IPS-20b (cell line): ENCODE data around the gene NOD1.
"Not testable (repeated sequence)": the region's sequence is repeated elsewhere in the genome, so short reads cannot be mapped to it uniquely, and the experiment has no call there.

ENCODE experiments used
- H3K27ac ChIP-seq: one replicate; pipeline ENCODE4 v1.5.1; 2013; ENCODE audit warnings: low read length
- H3K27me3 ChIP-seq: 2 replicates; pipeline ENCODE4 v1.6.1; 2013; ENCODE audit warnings: mild to moderate bottlenecking, low read length, inconsistent platforms; ENCODE audit not compliant: insufficient read depth
- H3K36me3 ChIP-seq: 2 replicates; pipeline ENCODE4 v1.6.1; 2013; ENCODE audit warnings: low read depth, mild to moderate bottlenecking, inconsistent platforms, low read length, moderate library complexity; ENCODE audit not compliant: insufficient read depth
- H3K4me1 ChIP-seq: 2 replicates; pipeline ENCODE4 v1.6.1; 2013; ENCODE audit warnings: mild to moderate bottlenecking, control low read depth, inconsistent platforms, low read length, moderate library complexity; ENCODE audit not compliant: insufficient read depth
- H3K4me3 ChIP-seq: 2 replicates; pipeline ENCODE4 v1.5.1; 2013; ENCODE audit warnings: mild to moderate bottlenecking, low read length, inconsistent platforms
- H3K9ac ChIP-seq: 2 replicates; pipeline ENCODE4 v1.6.1; 2013; ENCODE audit warnings: low read depth, mild to moderate bottlenecking, inconsistent platforms, low read length, moderate library complexity
- H3K9me3 ChIP-seq: 2 replicates; pipeline ENCODE4 v1.6.1; 2013; ENCODE audit warnings: mild to moderate bottlenecking, low read depth, low read length, inconsistent platforms; ENCODE audit not compliant: insufficient read depth

Gene NOD1, protein sequence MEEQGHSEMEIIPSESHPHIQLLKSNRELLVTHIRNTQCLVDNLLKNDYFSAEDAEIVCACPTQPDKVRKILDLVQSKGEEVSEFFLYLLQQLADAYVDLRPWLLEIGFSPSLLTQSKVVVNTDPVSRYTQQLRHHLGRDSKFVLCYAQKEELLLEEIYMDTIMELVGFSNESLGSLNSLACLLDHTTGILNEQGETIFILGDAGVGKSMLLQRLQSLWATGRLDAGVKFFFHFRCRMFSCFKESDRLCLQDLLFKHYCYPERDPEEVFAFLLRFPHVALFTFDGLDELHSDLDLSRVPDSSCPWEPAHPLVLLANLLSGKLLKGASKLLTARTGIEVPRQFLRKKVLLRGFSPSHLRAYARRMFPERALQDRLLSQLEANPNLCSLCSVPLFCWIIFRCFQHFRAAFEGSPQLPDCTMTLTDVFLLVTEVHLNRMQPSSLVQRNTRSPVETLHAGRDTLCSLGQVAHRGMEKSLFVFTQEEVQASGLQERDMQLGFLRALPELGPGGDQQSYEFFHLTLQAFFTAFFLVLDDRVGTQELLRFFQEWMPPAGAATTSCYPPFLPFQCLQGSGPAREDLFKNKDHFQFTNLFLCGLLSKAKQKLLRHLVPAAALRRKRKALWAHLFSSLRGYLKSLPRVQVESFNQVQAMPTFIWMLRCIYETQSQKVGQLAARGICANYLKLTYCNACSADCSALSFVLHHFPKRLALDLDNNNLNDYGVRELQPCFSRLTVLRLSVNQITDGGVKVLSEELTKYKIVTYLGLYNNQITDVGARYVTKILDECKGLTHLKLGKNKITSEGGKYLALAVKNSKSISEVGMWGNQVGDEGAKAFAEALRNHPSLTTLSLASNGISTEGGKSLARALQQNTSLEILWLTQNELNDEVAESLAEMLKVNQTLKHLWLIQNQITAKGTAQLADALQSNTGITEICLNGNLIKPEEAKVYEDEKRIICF

DNA sequence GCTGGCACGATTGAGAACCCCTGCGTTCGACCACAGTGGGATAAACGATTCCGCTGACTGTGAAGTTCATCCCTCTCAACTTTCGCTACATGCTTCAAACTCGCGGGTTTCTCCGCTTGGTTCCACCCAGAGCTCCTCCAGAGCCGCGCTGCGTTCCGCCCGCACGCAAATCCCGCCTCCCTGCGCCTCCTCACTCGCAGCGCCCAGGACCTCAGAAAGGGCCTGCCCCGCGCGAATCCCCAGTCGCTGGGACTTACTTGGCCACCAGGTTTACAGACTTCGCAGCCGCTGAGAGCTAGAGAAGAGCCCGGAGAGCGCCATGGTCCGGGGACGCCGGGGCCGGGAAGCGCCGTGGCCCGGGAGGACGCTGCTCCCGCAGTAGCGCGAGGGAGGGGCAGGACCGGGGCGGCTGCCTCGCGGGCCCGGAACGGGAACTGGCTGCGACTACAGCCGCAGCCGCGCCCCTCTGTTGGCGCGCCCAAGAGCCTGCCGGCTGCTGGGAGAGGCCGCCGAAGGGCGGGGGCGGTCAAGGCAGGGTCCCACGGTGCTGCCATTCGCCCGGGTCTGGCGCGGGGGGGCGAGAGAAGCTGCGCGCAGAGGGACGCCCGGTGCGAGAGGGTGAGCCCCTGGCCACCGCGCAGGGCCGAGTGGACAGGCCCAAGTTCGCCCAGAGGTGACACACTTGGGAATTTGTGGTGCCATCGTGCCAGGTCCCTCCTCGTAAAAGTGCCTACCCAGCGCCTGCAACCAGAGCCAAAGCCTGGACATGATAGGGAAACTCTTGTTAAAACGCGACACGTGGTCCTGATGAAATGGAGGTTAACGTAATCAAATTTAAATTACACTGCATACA lies at the start of gene NOD1:
Gene NOD1, minus strand, starts transcription at position 436 of the 853 bp plus-strand sequence. CDS start 21,863 bp downstream, outside the sequence.
- H3K27me3 ChIP-seq = peaks cover 31% of the 10 kb centered on the region
- H3K9ac ChIP-seq = peak within 1 kb of the TSS; percentile 81
- no peaks in the 10 kb centered on the region for H3K9me3 ChIP-seq
- no peak within 1 kb of the TSS for H3K27ac ChIP-seq
- H3K4me1 ChIP-seq = no peaks in the 10 kb centered on the region; the same call in 1 of the 2 replicates
- H3K4me3 ChIP-seq = peak within 1 kb of the TSS; percentile 86
- H3K36me3 ChIP-seq = no peaks in the 10 kb centered on the region

DNA sequence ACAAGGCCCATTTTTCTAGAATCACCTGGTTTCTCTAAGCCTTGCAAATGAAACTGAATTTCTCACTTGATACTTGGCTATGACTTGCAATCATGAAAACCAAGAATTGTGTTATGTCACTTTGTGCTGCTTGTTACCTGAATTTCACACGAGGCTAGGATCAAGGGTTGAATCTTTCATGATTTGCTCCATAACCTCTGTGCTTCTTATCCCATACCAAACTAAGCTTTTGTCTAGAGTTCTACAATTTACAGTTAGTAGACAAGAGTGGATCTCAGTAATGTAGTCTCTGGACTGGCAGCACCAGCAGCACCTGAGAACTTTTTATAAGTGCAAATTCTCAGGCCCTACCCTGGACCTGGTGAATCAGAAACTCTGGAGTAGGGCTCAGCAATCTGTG lies 48.7 kb upstream of the NOD1 start:
- H3K9me3 ChIP-seq = not testable (repeated sequence)

DNA sequence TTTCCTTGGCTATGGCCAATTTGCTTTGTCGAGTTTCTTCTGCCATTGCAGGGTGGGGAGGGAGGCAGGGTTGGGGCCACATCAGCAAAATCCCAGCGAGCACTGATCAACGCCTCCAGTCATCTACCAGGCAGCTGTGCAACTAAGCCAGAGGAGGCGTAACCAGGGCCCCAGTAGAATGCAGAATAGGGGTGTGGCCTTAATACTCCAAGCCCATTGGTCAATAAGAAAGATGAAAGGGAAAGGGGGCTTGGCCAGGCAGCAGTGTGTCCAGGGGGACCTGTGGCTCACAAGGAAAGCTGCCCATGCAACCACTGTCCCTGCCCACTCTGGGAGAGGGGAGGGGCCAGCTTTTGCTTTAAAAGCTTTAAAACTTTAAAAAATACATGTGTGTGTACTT lies 47.6 kb upstream of the NOD1 start:
- no peaks in the 10 kb centered on the region for H3K9me3 ChIP-seq
- no peaks in the 10 kb centered on the region for H3K36me3 ChIP-seq
- H3K27me3 ChIP-seq = no peaks in the 10 kb centered on the region
- H3K27ac ChIP-seq = no peak overlapping the region
- H3K4me3 ChIP-seq = no peak overlapping the region
- no peak overlapping the region for H3K9ac ChIP-seq
- no peaks in the 10 kb centered on the region for H3K4me1 ChIP-seq

More for the DNA sequence above, 48.7 kb upstream of the NOD1 start:
- not testable (repeated sequence) for H3K4me3 ChIP-seq, H3K4me1 ChIP-seq, H3K27me3 ChIP-seq, H3K27ac ChIP-seq, H3K9ac ChIP-seq, H3K36me3 ChIP-seq

DNA sequence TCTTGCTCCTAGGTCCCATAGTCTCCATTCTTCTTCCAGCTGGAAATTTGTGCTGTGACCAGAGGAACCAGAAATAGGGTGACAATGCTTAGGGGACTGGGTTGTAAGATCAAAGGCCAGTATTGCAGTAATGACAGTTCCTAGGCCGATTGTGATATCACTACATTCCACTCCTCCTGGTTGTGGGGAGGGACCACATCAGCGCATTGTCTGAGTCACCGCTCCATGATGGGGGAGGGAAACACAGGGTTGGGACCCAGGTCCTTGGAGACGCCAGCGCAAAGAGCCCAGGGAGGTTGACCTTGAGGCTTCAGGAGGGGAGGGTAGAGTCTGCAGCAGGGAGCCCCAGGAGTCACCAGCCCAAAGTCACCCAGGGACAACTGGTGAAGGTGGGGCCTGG lies 46.8 kb upstream of the NOD1 start:
- H3K36me3 ChIP-seq = no peaks in the 10 kb centered on the region
- no peak overlapping the region for H3K9ac ChIP-seq
- no peaks in the 10 kb centered on the region for H3K4me1 ChIP-seq
- H3K27ac ChIP-seq = no peak overlapping the region
- H3K4me3 ChIP-seq = no peak overlapping the region
- H3K27me3 ChIP-seq = no peaks in the 10 kb centered on the region
- H3K9me3 ChIP-seq = no peaks in the 10 kb centered on the region

DNA sequence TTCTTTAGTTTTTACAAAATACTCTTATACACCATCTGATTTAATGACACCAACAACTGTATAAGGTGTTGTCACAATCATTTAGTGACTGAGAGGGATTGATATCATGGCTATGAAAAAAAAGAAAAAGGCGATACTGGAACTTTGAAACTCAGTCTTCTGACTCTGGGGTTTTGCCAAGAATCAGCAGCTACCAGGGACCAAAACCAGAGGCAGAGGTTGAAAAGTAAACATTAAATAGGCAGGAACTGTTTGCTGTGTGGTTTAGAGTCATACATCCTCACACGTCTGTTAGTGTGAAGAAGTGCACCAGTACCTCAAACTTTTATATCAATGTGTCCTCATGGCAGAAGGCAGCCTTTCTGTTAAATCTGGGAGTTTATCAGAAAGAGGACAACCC lies 46.0 kb upstream of the NOD1 start:
- Histone ChIP-seq H3K4me3 (no peak overlapping the region), H3K27me3 (no peaks in the 10 kb centered on the region), H3K4me1 (no peaks in the 10 kb centered on the region), H3K27ac (no peak overlapping the region), H3K9ac (no peak overlapping the region), H3K9me3 (no peaks in the 10 kb centered on the region), H3K36me3 (no peaks in the 10 kb centered on the region)

DNA sequence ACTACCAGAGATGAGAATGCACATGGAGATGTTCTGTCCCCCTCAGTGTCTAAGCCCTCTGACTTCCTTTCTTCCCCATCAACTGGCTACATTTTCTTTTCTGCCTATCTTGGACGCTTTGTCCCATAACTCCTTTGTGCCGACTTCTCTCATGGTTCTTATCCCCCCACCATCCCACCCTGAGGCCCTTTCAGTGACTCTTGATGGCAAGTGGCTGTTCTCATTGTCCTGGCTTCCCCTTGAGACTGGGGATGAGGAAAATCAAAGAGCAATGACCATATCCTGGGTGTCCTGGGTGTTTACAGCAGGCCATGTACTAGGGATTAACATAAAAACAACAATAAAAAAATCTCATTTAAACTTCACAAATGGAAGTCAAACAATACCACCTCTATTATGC lies 44.9 kb upstream of the NOD1 start:
- no peak overlapping the region for H3K27ac ChIP-seq
- H3K4me3 ChIP-seq = no peak overlapping the region

DNA sequence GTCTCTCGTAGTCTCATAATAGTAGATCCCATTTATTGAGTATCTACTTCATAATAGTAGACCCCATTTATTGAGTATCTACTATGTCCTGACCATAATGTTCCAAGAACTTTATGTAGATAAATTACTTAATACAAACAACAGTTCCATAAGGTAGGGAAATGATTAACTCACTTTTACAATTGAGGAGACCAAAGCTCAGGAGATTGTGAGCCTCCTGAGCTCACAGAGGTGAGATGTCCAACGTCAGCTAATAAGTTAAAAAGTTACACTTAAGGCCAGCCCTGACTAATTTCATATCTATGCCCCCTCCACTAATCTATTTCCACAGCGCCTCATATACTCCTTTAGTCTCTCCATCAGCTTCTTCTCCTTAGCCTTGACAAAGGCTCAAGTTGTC lies 43.6 kb upstream of the NOD1 start:
- no peaks in the 10 kb centered on the region for H3K9me3 ChIP-seq
- H3K4me1 ChIP-seq = no peaks in the 10 kb centered on the region
- H3K9ac ChIP-seq = no peak overlapping the region
- H3K27me3 ChIP-seq = no peaks in the 10 kb centered on the region
- no peak overlapping the region for H3K27ac ChIP-seq
- no peaks in the 10 kb centered on the region for H3K36me3 ChIP-seq
- no peak overlapping the region for H3K4me3 ChIP-seq

More for the DNA sequence above, 44.9 kb upstream of the NOD1 start:
- Histone ChIP-seq H3K4me1 (no peaks in the 10 kb centered on the region), H3K36me3 (no peaks in the 10 kb centered on the region), H3K27me3 (no peaks in the 10 kb centered on the region), H3K9me3 (no peaks in the 10 kb centered on the region), H3K9ac (no peak overlapping the region)

DNA sequence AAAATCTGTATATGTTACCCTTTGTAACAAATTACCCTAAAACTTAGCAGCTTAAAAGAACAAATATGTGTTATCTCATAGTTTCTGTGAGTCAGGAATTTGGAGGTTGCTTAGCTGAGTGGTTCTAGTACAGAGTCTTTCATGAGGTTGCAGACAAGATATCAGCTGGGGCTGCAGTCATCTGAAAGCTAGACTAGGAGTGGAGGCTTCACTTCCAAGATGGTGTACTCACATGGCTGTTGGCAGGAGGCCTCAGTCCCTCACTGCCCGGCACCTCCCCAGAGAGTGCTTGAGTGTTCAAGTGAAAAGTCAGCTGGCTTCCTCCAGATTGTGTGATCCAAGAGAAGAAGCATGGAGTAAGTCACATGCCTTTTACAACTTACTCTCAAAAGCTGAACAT lies 42.9 kb upstream of the NOD1 start:
- H3K27ac ChIP-seq = no peak overlapping the region
- H3K9me3 ChIP-seq = no peaks in the 10 kb centered on the region
- H3K36me3 ChIP-seq = no peaks in the 10 kb centered on the region
- H3K4me3 ChIP-seq = no peak overlapping the region
- no peaks in the 10 kb centered on the region for H3K27me3 ChIP-seq
- H3K4me1 ChIP-seq = no peaks in the 10 kb centered on the region
- no peak overlapping the region for H3K9ac ChIP-seq

DNA sequence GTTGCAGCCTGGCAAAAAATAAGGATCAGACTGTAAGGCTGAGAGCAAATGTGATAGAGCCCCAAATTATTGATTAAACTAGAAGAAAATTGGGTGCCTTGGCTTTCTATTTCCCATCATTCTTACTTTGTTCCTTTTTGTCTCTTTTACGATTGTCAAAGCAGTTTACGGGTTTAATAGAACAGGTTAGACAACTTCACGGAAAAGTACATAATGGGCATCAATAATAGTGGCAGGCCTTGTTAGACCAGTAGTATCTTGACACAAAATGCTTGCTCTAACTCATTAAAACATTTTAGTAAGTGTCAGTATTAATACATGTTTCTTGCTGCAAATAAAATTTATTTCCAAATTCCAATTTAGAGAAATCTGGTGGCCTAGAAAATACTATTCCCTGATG lies 40.5 kb upstream of the NOD1 start:
- no peak overlapping the region for H3K9ac ChIP-seq
- no peak overlapping the region for H3K4me3 ChIP-seq
- no peaks in the 10 kb centered on the region for H3K4me1 ChIP-seq

DNA sequence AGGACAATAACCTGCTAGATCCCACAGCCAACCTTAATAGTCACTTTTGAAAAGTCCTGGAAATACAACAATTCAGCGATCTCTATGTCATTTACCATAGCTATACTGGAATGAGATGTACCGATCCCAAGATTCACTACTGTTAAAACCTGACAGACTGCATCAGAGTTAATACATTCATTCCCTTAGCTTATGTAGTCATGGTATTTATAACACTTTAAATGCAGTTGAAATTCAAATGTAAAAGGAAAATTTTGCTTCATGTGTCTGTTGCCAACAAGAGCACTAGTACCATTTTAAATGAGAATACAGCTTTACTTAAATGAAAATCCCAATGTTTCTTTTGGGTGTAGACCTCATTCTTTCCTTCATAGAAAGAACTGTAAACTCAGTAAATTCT lies 37.2 kb upstream of the NOD1 start:
- no peak overlapping the region for H3K4me3 ChIP-seq
- no peaks in the 10 kb centered on the region for H3K4me1 ChIP-seq
- no peak overlapping the region for H3K27ac ChIP-seq
- H3K27me3 ChIP-seq = no peaks in the 10 kb centered on the region
- no peaks in the 10 kb centered on the region for H3K9me3 ChIP-seq
- no peak overlapping the region for H3K9ac ChIP-seq
- H3K36me3 ChIP-seq = no peaks in the 10 kb centered on the region

More for the DNA sequence above, 40.5 kb upstream of the NOD1 start:
- H3K9me3 ChIP-seq = no peaks in the 10 kb centered on the region
- no peaks in the 10 kb centered on the region for H3K36me3 ChIP-seq
- no peak overlapping the region for H3K27ac ChIP-seq
- no peaks in the 10 kb centered on the region for H3K27me3 ChIP-seq

DNA sequence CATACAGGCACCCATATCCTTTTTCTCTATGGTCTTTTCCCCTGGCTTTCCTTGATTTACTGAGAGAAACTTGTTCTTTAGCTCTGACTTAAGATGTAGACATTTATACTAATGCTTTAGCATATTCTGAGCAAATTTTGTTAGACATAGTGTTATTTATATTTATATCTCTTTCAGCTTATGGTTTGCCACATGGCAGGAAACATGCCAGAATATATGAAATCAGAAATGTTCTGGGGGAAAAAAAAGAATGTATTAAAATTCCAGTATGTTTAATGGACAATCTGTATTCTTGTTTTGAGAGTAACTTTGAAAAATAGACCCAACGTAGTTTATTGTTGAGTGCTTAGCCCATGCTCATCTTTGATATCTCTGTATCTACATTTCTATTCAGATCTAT lies 36.2 kb upstream of the NOD1 start:
- H3K4me3 ChIP-seq = no peak overlapping the region
- no peaks in the 10 kb centered on the region for H3K9me3 ChIP-seq
- no peak overlapping the region for H3K9ac ChIP-seq
- no peaks in the 10 kb centered on the region for H3K27me3 ChIP-seq
- H3K36me3 ChIP-seq = no peaks in the 10 kb centered on the region
- H3K27ac ChIP-seq = no peak overlapping the region
- no peaks in the 10 kb centered on the region for H3K4me1 ChIP-seq
